GM11168 (cell line): ENCODE data around the gene STX7.

Experiments
- in situ Hi-C: fragments of 300-500 bp; cut with MboI; formaldehyde crosslinking; loops from one replicate; pipeline ENCODE4 v1.12.0; 2022; ENCODE audit warnings: low sequenced_read_pairs; ENCODE audit not compliant: unreplicated experiment

The STX7 gene

GRCh38 chr6:132425176-132425575 lies 87.7 kb downstream of the STX7 start:
- in situ Hi-C loops: no loop called here

GRCh38 chr6:132423839-132424238 lies 89.1 kb downstream of the STX7 start:
- in situ Hi-C loops: no loop called here

GRCh38 chr6:132418235-132418965 lies 94.5 kb downstream of the STX7 start:
- in situ Hi-C loops: no loop called here

GRCh38 chr6:132414761-132415160 lies 98.2 kb downstream of the STX7 start:
- in situ Hi-C loops: no loop called here

GRCh38 chr6:132414322-132414721 lies 98.6 kb downstream of the STX7 start:
- in situ Hi-C loops: no loop called here

- in situ Hi-C loops: no loop called here
Observed at GRCh38 chr6:132413499-132413802, 99.5 kb downstream of the STX7 start.

GRCh38 chr6:132412656-132413498 lies 100.0 kb downstream of the STX7 start:
- in situ Hi-C loops: no loop called here

- in situ Hi-C loops: no loop called here
Observed at GRCh38 chr6:132411296-132411695, 101.6 kb downstream of the STX7 start.

GRCh38 chr6:132410830-132411229 lies 102.1 kb downstream of the STX7 start:
- in situ Hi-C loops: no loop called here

- in situ Hi-C loops: no loop called here
Observed at GRCh38 chr6:132405143-132405915, 107.6 kb downstream of the STX7 start.

GRCh38 chr6:132404736-132405135 lies 108.2 kb downstream of the STX7 start:
- in situ Hi-C loops: no loop called here

GRCh38 chr6:132404330-132404729 lies 108.6 kb downstream of the STX7 start:
- in situ Hi-C loops: no loop called here

- in situ Hi-C loops: no loop called here
Observed at GRCh38 chr6:132401618-132402285, 111.2 kb downstream of the STX7 start.

- in situ Hi-C loops: no loop called here
Observed at GRCh38 chr6:132400883-132401617, 111.9 kb downstream of the STX7 start, which contains the start of gene MOXD1. Gene MOXD1, minus strand, starts transcription at chr6:132401475. Its CDS starts 49 bp downstream, at chr6:132401426.

GRCh38 chr6:132400555-132400882 lies 112.4 kb downstream of the STX7 start:
- in situ Hi-C loops: no loop called here

- in situ Hi-C loops: no loop called here
Observed at GRCh38 chr6:132399376-132400074, 113.4 kb downstream of the STX7 start.
